ENCODE data around the gene RERE. TPM values are rescaled to one million over a fixed set of nuclear protein-coding genes. Genes with fewer than 3 reads are reported as not detected.

RERE gene
- total RNA-seq, 1 experiment from 2014 or later: 217 TPM

GRCh38 chr1:8664887-8665286 is 152.6 kb downstream of the RERE start:
- Histone ChIP-seq H3K4me3 (ENCODE audit: low read depth in 2 of 2, low read length in 2 of 2) (no peak overlapping the region), H3K27me3 (ENCODE audit: control insufficient read depth, insufficient read depth, low read length) (no peaks in the 10 kb centered on the region), H3K36me3 (ENCODE audit: control insufficient read depth, insufficient read depth, low read length) (no peaks in the 10 kb centered on the region), H3K4me1 (ENCODE audit: control insufficient read depth, insufficient read depth, low read length) (peaks cover 86% of the 10 kb centered on the region), H3K9me3 (ENCODE audit: control insufficient read depth, insufficient read depth, low read depth, low read length) (no peaks in the 10 kb centered on the region), H3K27ac (ENCODE audit: low read length) (no peak overlapping the region)
- ATAC-seq (no peak), DNase-seq (ENCODE audit: low read depth, low spot score) (no peak)
- ChIA-PET POLR2A (no interaction called here), CTCF (no interaction called here)
- TF ChIP-seq POLR2AphosphoS5 (IDR thresholded peaks at IDR 0.05; ENCODE audit: low read depth, low read length) (no peak), SIN3A (IDR thresholded peaks at IDR 0.05; ENCODE audit: borderline replicate concordance, insufficient read depth, low read depth, low read length) (no peak), CTCF (IDR thresholded peaks at IDR 0.05) (no peak)
- TF ChIP-seq, protein P1, sequence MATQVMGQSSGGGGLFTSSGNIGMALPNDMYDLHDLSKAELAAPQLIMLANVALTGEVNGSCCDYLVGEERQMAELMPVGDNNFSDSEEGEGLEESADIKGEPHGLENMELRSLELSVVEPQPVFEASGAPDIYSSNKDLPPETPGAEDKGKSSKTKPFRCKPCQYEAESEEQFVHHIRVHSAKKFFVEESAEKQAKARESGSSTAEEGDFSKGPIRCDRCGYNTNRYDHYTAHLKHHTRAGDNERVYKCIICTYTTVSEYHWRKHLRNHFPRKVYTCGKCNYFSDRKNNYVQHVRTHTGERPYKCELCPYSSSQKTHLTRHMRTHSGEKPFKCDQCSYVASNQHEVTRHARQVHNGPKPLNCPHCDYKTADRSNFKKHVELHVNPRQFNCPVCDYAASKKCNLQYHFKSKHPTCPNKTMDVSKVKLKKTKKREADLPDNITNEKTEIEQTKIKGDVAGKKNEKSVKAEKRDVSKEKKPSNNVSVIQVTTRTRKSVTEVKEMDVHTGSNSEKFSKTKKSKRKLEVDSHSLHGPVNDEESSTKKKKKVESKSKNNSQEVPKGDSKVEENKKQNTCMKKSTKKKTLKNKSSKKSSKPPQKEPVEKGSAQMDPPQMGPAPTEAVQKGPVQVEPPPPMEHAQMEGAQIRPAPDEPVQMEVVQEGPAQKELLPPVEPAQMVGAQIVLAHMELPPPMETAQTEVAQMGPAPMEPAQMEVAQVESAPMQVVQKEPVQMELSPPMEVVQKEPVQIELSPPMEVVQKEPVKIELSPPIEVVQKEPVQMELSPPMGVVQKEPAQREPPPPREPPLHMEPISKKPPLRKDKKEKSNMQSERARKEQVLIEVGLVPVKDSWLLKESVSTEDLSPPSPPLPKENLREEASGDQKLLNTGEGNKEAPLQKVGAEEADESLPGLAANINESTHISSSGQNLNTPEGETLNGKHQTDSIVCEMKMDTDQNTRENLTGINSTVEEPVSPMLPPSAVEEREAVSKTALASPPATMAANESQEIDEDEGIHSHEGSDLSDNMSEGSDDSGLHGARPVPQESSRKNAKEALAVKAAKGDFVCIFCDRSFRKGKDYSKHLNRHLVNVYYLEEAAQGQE (IDR thresholded peaks at IDR 0.05; ENCODE audit: insufficient read depth in 1 of 2, low read depth in 2 of 2, low read length in 1 of 2): no peak
- intact Hi-C loops (cut with micrococcal nuclease; ENCODE audit: unreplicated experiment) (no loop called here), in situ Hi-C loops (cut with HindIII; ENCODE audit: low pct_unique_long_range_greater_than_20kb, low sequenced_read_pairs) (no loop called here)
- no TSS peak for BruUV-seq (replicated peaks)

DNA sequence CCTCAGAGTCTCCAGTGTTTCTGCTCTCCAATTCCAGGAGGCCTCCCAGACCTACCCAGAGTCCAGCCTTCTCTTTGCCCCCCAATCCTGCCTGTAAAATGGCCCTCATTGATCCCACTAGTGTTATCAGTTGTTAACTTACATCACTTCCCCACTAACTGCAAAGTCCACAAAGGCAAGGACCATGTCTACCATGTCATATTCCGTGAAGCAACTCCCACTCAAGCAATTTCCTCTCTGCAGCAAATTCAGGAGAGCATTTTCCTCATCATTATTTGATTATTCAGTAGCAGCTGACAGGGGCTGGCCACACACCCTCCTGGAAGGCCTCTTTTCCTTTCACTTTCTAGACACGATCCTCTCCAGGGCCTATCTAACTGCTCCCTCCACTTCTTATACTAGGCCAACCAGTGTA is 153.5 kb downstream of the RERE start:
- no peak overlapping the region for H3K27ac ChIP-seq (ENCODE audit: low read length)
- H3K4me1 ChIP-seq (ENCODE audit: control insufficient read depth, insufficient read depth, low read length): peaks cover 81% of the 10 kb centered on the region
- H3K27me3 ChIP-seq (ENCODE audit: control insufficient read depth, insufficient read depth, low read length): no peaks in the 10 kb centered on the region
- CTCF ChIA-PET: no interaction called here
- H3K36me3 ChIP-seq (ENCODE audit: control insufficient read depth, insufficient read depth, low read length): no peaks in the 10 kb centered on the region
- intact Hi-C loops (cut with micrococcal nuclease; ENCODE audit: unreplicated experiment) (no loop called here), in situ Hi-C loops (cut with HindIII; ENCODE audit: low pct_unique_long_range_greater_than_20kb, low sequenced_read_pairs) (no loop called here)
- POLR2A ChIA-PET: no interaction called here
- DNase-seq (ENCODE audit: low read depth, low spot score) (no peak), ATAC-seq (peak; percentile 44; the same call in 1 of the 2 replicates)
- no TSS peak for BruUV-seq (replicated peaks)
- no peak for TF ChIP-seq TCF7L2 (IDR thresholded peaks at IDR 0.05; ENCODE audit: low read depth, low read length)
- no peak for TF ChIP-seq CTCF (IDR thresholded peaks at IDR 0.05)
- TF ChIP-seq, protein P1 (IDR thresholded peaks at IDR 0.05; ENCODE audit: insufficient read depth in 1 of 2, low read depth in 2 of 2, low read length in 1 of 2): no peak
- no peak for TF ChIP-seq POLR2AphosphoS5 (IDR thresholded peaks at IDR 0.05; ENCODE audit: low read depth, low read length)
- no peak for TF ChIP-seq SIN3A (IDR thresholded peaks at IDR 0.05; ENCODE audit: borderline replicate concordance, insufficient read depth, low read depth, low read length)
- H3K4me3 ChIP-seq (ENCODE audit: low read depth in 2 of 2, low read length in 2 of 2): no peak overlapping the region
- no peaks in the 10 kb centered on the region for H3K9me3 ChIP-seq (ENCODE audit: control insufficient read depth, insufficient read depth, low read depth, low read length)

Data from Panc1 (cell line).